Inflammatory macrophage treated with lipopolysaccharide for 4 hours (primary cell): ENCODE data around the gene FGFBP2.

ENCODE experiments used
- DNase-seq: peaks from one replicate; pipeline ENCODE4 v3.0.0-alpha.2; 2020

Gene FGFBP2

GRCh38 chr4:15963001-15963451 lies at the start of gene FGFBP2:
TSS of gene FGFBP2 (minus strand) at chr4:15963175. CDS start at chr4:15963129, 46 bp downstream.
- DNase-seq = peak; percentile 34

GRCh38 chr4:16011173-16011572 lies 48.2 kb upstream of the FGFBP2 start:
- no peak for DNase-seq

DNA sequence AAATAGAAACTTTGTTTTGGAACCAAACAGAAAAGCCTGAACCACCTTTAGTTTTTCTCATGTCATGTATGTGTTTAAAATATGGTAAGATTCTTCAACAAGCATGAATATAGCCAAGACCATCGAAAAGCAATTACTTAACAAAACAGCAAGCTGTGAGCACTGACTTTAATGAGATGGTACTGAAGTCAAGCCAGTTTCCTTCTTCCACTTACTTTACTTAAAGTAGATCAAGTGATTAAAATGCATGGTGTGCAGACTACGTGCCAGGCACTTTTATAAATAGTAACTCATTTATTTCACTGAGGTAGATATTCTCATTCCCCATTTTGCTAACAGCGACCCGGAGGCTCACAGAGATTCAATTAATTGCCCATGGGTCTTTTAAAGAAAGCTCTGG lies 46.2 kb upstream of the FGFBP2 start:
- DNase-seq = no peak

- no peak for DNase-seq
Measured at GRCh38 chr4:16007471-16008095, 44.6 kb upstream of the FGFBP2 start.

DNA sequence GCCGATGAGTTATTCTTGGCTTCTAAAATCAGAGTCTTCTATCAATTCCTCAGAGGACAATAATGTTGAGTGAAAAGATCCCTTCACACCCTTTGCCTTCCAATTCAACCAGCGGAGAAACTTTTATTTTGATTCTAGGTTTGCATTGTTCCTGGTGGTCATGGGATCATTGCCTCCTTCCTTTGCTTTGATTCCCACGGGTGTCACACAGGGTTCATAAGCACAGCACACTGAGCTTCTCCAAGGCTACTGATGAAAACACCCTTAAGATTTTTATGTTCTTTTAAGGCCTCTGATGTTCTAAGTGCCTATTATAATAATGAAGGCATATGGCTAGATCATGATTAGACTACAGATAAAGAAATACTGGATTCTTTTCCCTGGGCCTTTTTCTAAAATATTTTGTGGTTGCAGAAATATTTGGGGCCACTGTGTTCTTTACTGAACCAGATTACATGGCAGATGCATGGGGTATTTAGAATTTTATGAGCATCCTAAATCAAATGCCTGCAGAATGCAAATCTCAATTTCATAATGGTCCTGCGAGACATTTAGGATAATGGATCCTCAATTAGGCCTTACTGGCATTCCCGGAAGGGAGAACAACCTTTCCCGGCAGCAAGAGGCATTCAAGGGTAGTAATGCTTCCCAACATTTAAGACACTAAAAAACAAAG lies 43.9 kb upstream of the FGFBP2 start:
- DNase-seq = no peak

- DNase-seq = no peak
Measured at GRCh38 chr4:16005676-16006075, 42.7 kb upstream of the FGFBP2 start.

DNA sequence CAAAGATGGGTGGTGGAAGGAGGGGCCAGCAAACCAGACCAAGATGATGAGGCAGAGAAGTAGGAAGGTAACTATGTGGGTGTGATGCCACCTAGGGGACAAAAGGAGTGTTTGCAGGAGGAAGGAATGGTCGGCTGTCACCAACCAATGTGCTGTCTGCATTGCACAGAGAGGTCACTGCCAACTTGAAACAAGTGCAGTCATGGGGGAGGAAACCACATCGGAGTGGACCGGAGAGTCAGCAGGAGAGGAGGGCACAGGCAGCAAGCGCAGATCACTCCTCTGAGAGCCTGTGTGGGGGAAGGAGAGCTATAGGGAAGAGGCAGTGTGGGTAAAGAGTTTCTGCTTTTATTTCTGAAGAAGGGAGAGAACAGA lies 38.5 kb upstream of the FGFBP2 start:
- peak; percentile 79 for DNase-seq

DNA sequence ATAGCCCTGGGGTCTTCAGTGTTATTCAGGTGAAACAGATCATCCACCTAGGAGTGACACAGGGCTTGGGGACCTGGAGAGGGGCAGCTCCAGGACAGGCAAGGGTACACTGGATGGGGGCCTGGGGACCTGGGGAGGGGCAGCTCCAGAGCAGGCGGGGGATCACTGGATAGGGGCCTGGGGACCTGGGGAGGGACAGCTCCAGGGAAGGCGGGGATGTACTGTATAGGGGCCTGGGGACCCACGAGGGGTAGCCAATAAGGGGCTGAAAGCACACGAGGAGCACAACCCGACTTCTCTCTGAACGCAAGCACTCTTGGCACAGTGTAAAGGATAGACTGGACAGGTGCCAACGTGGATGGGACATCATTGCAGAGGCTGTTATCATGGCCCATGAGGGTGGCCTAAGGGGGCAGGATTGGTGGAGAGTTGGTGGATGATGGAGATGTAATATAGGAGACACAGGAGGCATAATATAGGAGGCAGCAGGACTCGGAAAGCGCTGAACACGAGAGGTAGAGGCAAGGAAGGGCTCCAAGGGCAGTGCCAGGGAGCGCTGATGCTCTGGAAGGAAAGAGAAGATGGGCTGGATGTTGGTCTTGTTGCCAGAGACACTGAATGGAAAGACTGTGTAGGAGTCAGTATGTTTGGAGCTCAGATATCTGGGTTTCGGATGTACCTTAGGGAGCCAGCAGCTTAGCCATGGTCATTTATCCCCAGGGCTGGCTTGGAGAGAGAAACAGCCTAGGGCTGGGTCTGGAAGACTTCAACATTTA lies 37.9 kb upstream of the FGFBP2 start:
- DNase-seq = no peak

- DNase-seq = no peak
Measured at GRCh38 chr4:15996773-15997172, 33.8 kb upstream of the FGFBP2 start.

DNA sequence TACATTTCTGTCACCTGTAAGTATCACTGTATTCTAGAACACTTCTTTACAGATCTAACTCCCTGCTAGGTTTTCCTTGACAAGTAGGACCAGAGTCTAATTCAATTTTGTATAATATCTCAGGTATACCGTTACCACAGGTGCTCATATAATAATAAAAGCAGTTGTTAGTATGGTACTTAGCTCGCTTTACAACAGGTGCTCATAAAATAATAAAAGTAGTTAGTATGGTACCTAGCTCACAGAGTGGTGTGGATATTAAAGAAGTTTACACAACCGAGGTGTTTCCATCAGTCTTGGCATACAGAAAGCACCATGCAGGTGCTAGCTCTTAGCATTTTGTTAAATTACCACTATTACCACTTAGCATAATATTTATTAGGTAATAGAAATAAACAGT lies 32.9 kb upstream of the FGFBP2 start:
- DNase-seq = no peak

GRCh38 chr4:15992167-15992485 lies 29.2 kb upstream of the FGFBP2 start:
- peak; percentile 13 for DNase-seq

GRCh38 chr4:15990570-15991285 lies 27.8 kb upstream of the FGFBP2 start:
- no peak for DNase-seq

- DNase-seq = no peak
Measured at GRCh38 chr4:15989424-15989823, 26.4 kb upstream of the FGFBP2 start.

DNA sequence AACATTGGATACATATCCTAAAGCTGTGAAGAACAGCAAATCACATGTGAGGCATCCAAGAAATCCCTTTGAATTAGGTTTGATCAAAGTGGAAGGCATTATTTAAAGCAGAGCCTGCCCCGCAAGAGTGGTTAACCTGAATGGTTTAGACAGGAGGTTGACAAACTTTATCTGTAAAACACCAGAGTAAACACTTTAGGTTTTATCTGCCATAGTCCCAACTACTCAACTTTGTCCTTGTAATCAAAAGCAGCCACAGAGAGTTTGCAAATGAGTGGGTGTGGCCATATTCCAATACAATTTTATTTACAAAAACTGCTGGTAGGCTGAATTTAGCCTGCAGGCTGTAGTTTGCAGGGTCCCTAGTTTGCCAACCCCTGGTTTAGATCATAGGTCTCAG lies 25.2 kb upstream of the FGFBP2 start:
- DNase-seq = no peak

DNA sequence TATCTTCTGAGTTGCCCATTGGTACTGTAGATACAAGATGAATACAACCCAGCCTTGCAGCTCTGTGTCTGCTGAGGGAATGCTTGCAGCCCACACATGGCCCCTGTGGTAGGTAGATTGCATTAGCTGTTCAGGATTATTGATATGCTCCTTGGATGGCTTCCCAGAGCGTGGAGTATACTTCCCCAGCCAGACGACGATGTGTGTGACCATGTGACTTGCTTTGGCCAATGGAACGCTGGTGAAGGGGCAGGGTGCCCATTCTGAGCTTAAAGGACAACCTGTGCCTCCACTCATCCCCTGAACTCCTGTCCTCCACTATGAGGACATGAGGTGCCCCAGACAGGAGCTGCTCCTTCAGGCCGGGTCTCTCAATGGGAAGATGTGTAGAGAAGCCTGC lies 23.9 kb upstream of the FGFBP2 start:
- no peak for DNase-seq

DNA sequence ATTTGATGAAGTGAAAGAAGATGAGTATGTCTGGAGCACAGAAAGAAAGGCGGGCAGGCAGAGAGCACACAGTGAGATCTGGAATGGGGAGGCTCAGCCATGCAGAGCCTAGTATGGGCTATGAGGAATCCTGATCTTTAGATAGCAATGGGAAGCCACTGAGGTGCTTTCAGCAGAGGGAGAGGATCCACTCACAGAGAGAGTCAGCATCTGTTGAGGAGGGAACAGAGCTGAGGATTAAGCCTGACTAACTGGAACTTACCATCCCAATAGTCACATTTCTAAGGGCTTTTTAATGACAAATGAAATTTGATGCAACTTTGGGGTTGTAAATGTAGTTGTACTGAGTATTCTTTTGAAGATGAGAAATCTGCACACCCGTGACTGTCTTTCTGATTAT lies 20.6 kb upstream of the FGFBP2 start:
- DNase-seq = no peak

DNA sequence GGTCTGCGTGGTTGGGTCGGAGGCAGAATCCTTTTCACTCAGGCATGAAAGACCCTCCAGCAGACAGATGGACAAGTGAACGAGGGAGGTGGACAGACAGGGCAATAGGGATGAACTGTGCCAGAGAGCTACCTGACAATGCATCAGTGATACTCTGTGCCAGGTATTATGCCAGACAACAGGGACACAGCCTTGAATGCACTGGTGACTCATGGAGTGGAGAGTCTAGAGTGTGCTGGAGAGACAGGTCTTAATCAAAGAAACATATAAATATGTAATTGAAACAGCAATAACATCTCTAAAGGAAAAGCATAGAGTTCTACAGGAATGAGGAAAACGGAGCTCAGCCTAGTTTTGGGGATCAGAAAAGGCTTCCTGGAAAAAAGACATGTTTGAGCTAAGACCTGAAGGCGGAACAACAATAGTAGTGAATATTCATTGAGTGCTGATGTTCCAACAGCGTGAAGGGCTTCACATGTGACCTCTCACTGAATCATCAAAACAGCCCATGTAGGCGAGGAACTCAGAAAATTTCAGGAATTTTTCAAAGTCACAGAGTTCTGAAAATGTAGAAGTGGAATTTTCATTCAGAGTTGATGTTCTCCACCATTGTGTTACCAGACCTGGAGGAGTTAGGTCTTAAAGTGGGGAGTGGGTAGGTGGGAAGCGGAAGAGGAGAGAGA lies 20.0 kb upstream of the FGFBP2 start:
- no peak for DNase-seq

- no peak for DNase-seq
Measured at GRCh38 chr4:15976456-15977447, 13.8 kb upstream of the FGFBP2 start.

DNA sequence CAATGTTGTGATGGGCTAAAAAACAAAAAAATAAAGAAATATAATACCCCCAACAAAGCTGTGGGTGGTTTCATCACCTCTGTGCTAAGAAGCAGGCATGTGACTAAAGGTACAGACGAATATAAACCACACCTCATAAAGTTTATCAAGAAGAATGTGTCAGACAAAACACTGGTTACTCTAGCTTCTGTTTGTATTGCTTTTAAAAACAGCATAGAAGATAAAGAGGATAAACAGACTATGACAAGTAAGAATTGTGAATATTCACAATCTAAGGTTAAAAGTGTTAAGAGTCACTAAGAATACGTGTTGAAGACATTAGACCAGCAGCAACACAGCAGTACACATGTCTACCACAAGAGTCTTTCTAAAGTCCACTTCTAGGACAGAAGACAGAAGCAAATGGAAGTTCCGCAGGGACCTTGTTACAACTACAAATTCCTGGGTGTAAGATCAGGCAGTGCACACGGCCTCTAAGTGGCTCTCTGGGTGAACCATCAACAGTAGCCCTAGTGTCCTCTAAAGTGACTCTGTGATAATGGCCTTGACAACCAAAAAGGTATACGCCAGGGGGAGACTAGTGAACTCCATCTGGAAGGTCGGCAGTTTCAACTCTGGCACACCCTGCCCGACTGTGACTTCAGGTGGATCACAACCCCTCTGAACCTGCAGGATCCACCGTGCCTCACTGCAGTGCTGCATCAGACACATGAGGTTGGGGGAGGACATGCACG lies 8.3 kb upstream of the FGFBP2 start:
- no peak for DNase-seq

GRCh38 chr4:15968551-15969300 lies 5.8 kb upstream of the FGFBP2 start:
- no peak for DNase-seq
